GM18526 (cell line): ENCODE results near the gene VEZT.

Experiments
- POLR2A ChIP-seq: IDR thresholded peaks from 3 replicates; pipeline ENCODE4 v1.6.1; 2011; ENCODE audit not compliant: insufficient read length; ENCODE audit errors: extremely low read depth

Gene VEZT

GRCh38 chr12:95312656-95313055 lies 95.0 kb downstream of the VEZT start:
- TF ChIP-seq POLR2A = no peak

- no peak for TF ChIP-seq POLR2A
These were observed 99.2 kb downstream of the VEZT start for GRCh38 chr12:95316798-95317197.

GRCh38 chr12:95318071-95318545 lies 100.5 kb downstream of the VEZT start:
- TF ChIP-seq POLR2A = no peak

GRCh38 chr12:95319694-95320331 lies 102.2 kb downstream of the VEZT start:
- no peak for TF ChIP-seq POLR2A

- no peak for TF ChIP-seq POLR2A
These were observed 104.1 kb downstream of the VEZT start for GRCh38 chr12:95321516-95322246.

GRCh38 chr12:95322326-95322725 lies 104.7 kb downstream of the VEZT start:
- TF ChIP-seq POLR2A = no peak

GRCh38 chr12:95323212-95323611 lies 105.6 kb downstream of the VEZT start:
- no peak for TF ChIP-seq POLR2A

- no peak for TF ChIP-seq POLR2A
These were observed 107.9 kb downstream of the VEZT start for GRCh38 chr12:95325501-95325900.

GRCh38 chr12:95326445-95326844 lies 108.8 kb downstream of the VEZT start:
- no peak for TF ChIP-seq POLR2A

GRCh38 chr12:95326855-95327254 lies 109.2 kb downstream of the VEZT start:
- no peak for TF ChIP-seq POLR2A

GRCh38 chr12:95328708-95329107 lies 111.1 kb downstream of the VEZT start:
- no peak for TF ChIP-seq POLR2A

- TF ChIP-seq POLR2A = no peak
These were observed 118.3 kb downstream of the VEZT start for GRCh38 chr12:95335948-95336347.

GRCh38 chr12:95336387-95337067 lies 118.9 kb downstream of the VEZT start:
- TF ChIP-seq POLR2A = no peak

- no peak for TF ChIP-seq POLR2A
These were observed 119.5 kb downstream of the VEZT start for GRCh38 chr12:95337146-95337545.

GRCh38 chr12:95339086-95339788 lies 121.6 kb downstream of the VEZT start:
- no peak for TF ChIP-seq POLR2A
